ENCODE results near the gene LRRC8D. TPM values are rescaled to one million over a fixed set of nuclear protein-coding genes. Genes with fewer than 3 reads are reported as not detected.

Gene LRRC8D
- total and polyA plus RNA-seq, 9 of the 15 experiments (the other 6 are each of a cell fraction or from before 2014, with no cell fraction given): 3.4 to 53.9 (median 15.9) TPM

GRCh38 chr1:89927478-89927877 lies 106.6 kb downstream of the LRRC8D start:
- Histone ChIP-seq H3K4me3 (no peak overlapping the region), H3K9ac (ENCODE audit: insufficient read depth in 1 of 2, low read depth in 2 of 2, low read length in 2 of 2) (no peak overlapping the region), H3K27me3 (ENCODE audit: control insufficient read depth in 2 of 2, insufficient read depth in 2 of 2, low read length in 2 of 2) (no peaks in the 10 kb centered on the region), H3K9me1 (ENCODE audit: control insufficient read depth, insufficient read depth, low read length) (no peaks in the 10 kb centered on the region), H3K4me1 (replicated peaks in 1 of 2; ENCODE audit: control insufficient read depth in 2 of 2, insufficient read depth in 2 of 2, low read length in 2 of 2) (peaks cover 3 to 19% of the 10 kb centered on the region in 2 experiments; a peak in 4 of 5 replicates), H3K4me2 (ENCODE audit: insufficient read depth, low read length) (no peak overlapping the region), H4K20me1 (replicated peaks; ENCODE audit: control insufficient read depth, insufficient read depth, low read length) (no peaks in the 10 kb centered on the region), H3K9me3 (replicated peaks; ENCODE audit: control insufficient read depth, insufficient read depth, low read depth, low read length) (peaks cover 6% of the 10 kb centered on the region), H3K79me2 (ENCODE audit: control insufficient read depth, insufficient read depth, low read length) (peaks cover 3% of the 10 kb centered on the region; the same call in 2 of the 3 replicates), H3K36me3 (ENCODE audit: control insufficient read depth, insufficient read depth, low read length) (peaks cover 16% of the 10 kb centered on the region), H3K27ac (ENCODE audit: extremely low read depth, low read depth, low read length) (no peak overlapping the region), H2AFZ (ENCODE audit: low read depth, low read length) (no peak overlapping the region)
- TF ChIP-seq MTF1 (CRISPR knock-in tag; IDR thresholded peaks at IDR 0.05; ENCODE audit: borderline replicate concordance): no peak
- TF ChIP-seq ZNF655 (CRISPR knock-in tag; IDR thresholded peaks at IDR 0.05): no peak
- WGBS (ENCODE audit: insufficient coverage, low coverage, missing lambda C conversion rate): 7% methylated on average over 1 of the region's 1 CpG
- ATAC-seq (no peak), FAIRE-seq (no peak), DNase-seq (ENCODE audit: extremely low read depth in 1 of 4, low spot score in 3 of 4) (no peak)
- in situ Hi-C loops (cut with MboI): no loop called here
- intact Hi-C loops (cut with micrococcal nuclease): no loop called here
- BruUV-seq (replicated peaks): no TSS peak
- ChIA-PET POLR2A (interaction anchor here (0.6 to 3.5 kb wide), 2 partner anchors 9 to 76 kb away, joined by 3 to 15 read pairs; no protein-coding TSS in a partner anchor), CTCF (ENCODE audit: low intra/inter-chr PET ratio) (no interaction called here)

- intact Hi-C loops (cut with micrococcal nuclease): loop anchor here (2.0 kb wide), 1 partner anchor 20 kb away; no protein-coding TSS in a partner anchor
- H3K4me3 ChIP-seq: no peak overlapping the region
- ATAC-seq: peak; percentile 27; the same call in 2 of the 3 replicates
- no peak for FAIRE-seq
- H3K79me2 ChIP-seq (ENCODE audit: control insufficient read depth, insufficient read depth, low read length): peaks cover 3% of the 10 kb centered on the region; the same call in 1 of the 3 replicates
- H3K36me3 ChIP-seq (ENCODE audit: control insufficient read depth, insufficient read depth, low read length): peaks cover 24% of the 10 kb centered on the region
- 83% methylated on average over 2 of the region's 2 CpGs for WGBS (ENCODE audit: insufficient coverage, low coverage, missing lambda C conversion rate)
- H3K4me1 ChIP-seq (replicated peaks in 1 of 2; ENCODE audit: control insufficient read depth in 2 of 2, insufficient read depth in 2 of 2, low read length in 2 of 2): peaks cover 3 to 19% of the 10 kb centered on the region in 2 experiments; a peak in 4 of 5 replicates
- H3K9ac ChIP-seq (ENCODE audit: insufficient read depth in 1 of 2, low read depth in 2 of 2, low read length in 2 of 2): no peak overlapping the region
- H2AFZ ChIP-seq (ENCODE audit: low read depth, low read length): no peak overlapping the region
- H3K27ac ChIP-seq (ENCODE audit: extremely low read depth, low read depth, low read length): no peak overlapping the region
- TF ChIP-seq STAG1 (CRISPR knock-in tag; IDR thresholded peaks at IDR 0.05; ENCODE audit: borderline replicate concordance) (no peak), KDM1A (IDR thresholded peaks at IDR 0.05) (no peak), BMI1 (IDR thresholded peaks at IDR 0.05; ENCODE audit: low read length) (no peak), ZNF584 (CRISPR knock-in tag; IDR thresholded peaks at IDR 0.05; ENCODE audit: low read depth) (no peak), PTBP1 (IDR thresholded peaks at IDR 0.05; ENCODE audit: low read depth, low read length) (no peak), RUNX1 (IDR thresholded peaks at IDR 0.05; ENCODE audit: low read depth) (no peak), MIER1 (IDR thresholded peaks at IDR 0.05; ENCODE audit: low read depth) (no peak), ZNF79 (CRISPR knock-in tag; IDR thresholded peaks at IDR 0.05; ENCODE audit: low read depth) (no peak), LARP7 (IDR thresholded peaks at IDR 0.05) (no peak), KDM5B (IDR thresholded peaks at IDR 0.05; ENCODE audit: insufficient replicate concordance, low read depth, low read length) (no peak), JUNB (CRISPR knock-in tag; conservative IDR thresholded peaks at IDR 0.05) (no peak), SP2 (IDR thresholded peaks at IDR 0.05; ENCODE audit: extremely low read depth, low read depth, low read length, poor library complexity, severe bottlenecking) (no peak), ZNF41 (CRISPR knock-in tag; conservative IDR thresholded peaks at IDR 0.05) (no peak)
- H3K4me2 ChIP-seq (ENCODE audit: insufficient read depth, low read length): no peak overlapping the region
- BruUV-seq (replicated peaks): no TSS peak
- no peaks in the 10 kb centered on the region for H4K20me1 ChIP-seq (replicated peaks; ENCODE audit: control insufficient read depth, insufficient read depth, low read length)
- H3K27me3 ChIP-seq (ENCODE audit: control insufficient read depth in 2 of 2, insufficient read depth in 2 of 2, low read length in 2 of 2): no peaks in the 10 kb centered on the region
- no peaks in the 10 kb centered on the region for H3K9me1 ChIP-seq (ENCODE audit: control insufficient read depth, insufficient read depth, low read length)
- POLR2A ChIA-PET: interaction anchor here (0.6 to 3.5 kb wide), 3 partner anchors 10 to 26 kb away, joined by 3 to 15 read pairs (median 3); no protein-coding TSS in a partner anchor
- in situ Hi-C loops (cut with MboI): no loop called here
- CTCF ChIA-PET (ENCODE audit: low intra/inter-chr PET ratio): no interaction called here
- DNase-seq (ENCODE audit: extremely low read depth in 1 of 4, low spot score in 3 of 4): no peak
- H3K9me3 ChIP-seq (replicated peaks; ENCODE audit: control insufficient read depth, insufficient read depth, low read depth, low read length): peaks cover 3% of the 10 kb centered on the region
These were observed 107.7 kb downstream of the LRRC8D start for GRCh38 chr1:89928506-89928905.
